SK-N-SH (cell line): ENCODE measurements around the gene ELANE. TPM values are rescaled to one million over a fixed set of nuclear protein-coding genes. Genes with fewer than 3 reads are reported as not detected.

Source experiments
- CTCF ChIA-PET: fragments of 300-600, 350-600 bp; formaldehyde crosslinking; extraction: SDS; loops from one replicate; lab custom pipeline; 2021; lab: Yijun Ruan, JAX
- POLR2A ChIA-PET: fragments of 350-600 bp; sonication (Branson Sonifier 250); formaldehyde crosslinking; extraction: SDS; loops from one replicate; lab custom pipeline; 2020; ENCODE audit warnings: antibody characterized with exemption, inconsistent platforms; lab: Yijun Ruan, JAX
- DNase-seq: peaks from one replicate; pipeline ENCODE4 v3.0.0; 2012
- H2AFZ ChIP-seq: fragments of 200-600 bp; sonication (generic); 2 replicates; pipeline ENCODE4 v1.8.1; 2016; ENCODE audit warnings: antibody characterized with exemption, mild to moderate bottlenecking, low read depth
- H3F3A ChIP-seq: fragments of 200-600 bp; sonication (generic); replicated peaks from 2 replicates; pipeline ENCODE3; 2016; ENCODE audit warnings: antibody characterized with exemption, mild to moderate bottlenecking; ENCODE audit not compliant: insufficient read depth
- H3K27ac ChIP-seq, 2 experiments: fragments of 200-500 bp in 1 of 2; fragments of 200-600 bp in 1 of 2; sonication (Bioruptor generic) in 1 of 2; sonication (generic), shearing (Covaris generic) in 1 of 2; 2 replicates each; pipeline versions ENCODE4 v1.5.1 to v1.6.1; 2014 to 2016; ENCODE audit warnings: low read depth in 2 of 2, inconsistent platforms in 1 of 2, low read length in 1 of 2, mild to moderate bottlenecking in 1 of 2, mixed read lengths in 1 of 2
- H3K27me3 ChIP-seq: fragments of 200-600 bp; sonication (generic), shearing (Covaris generic); 2 replicates; pipeline ENCODE4 v1.6.1; 2016; ENCODE audit warnings: mixed run types; ENCODE audit not compliant: insufficient read depth
- H3K36me3 ChIP-seq, 2 experiments: fragments of 200-500 bp in 1 of 2; fragments of 200-600 bp in 1 of 2; sonication (Bioruptor generic) in 1 of 2; sonication (generic) in 1 of 2; replicated peaks in 1 of 2; 2 replicates each; pipeline versions ENCODE3 to v1.5.1; 2014 to 2016; ENCODE audit warnings: low read length in 1 of 2, mild to moderate bottlenecking in 1 of 2; ENCODE audit not compliant: insufficient read depth in 2 of 2, control insufficient read depth in 1 of 2
- H3K4me1 ChIP-seq, 2 experiments: fragments of 200-500 bp in 1 of 2; fragments of 200-600 bp in 1 of 2; sonication (Bioruptor generic) in 1 of 2; sonication (generic), shearing (Covaris generic) in 1 of 2; 2 replicates each; pipeline versions ENCODE4 v1.5.1 to v1.6.1; 2014 to 2016; ENCODE audit warnings: low read depth in 1 of 2, low read length in 1 of 2, mixed run types in 1 of 2; ENCODE audit not compliant: insufficient read depth in 2 of 2, control insufficient read depth in 1 of 2
- H3K4me2 ChIP-seq: fragments of 200-600 bp; sonication (generic), shearing (Covaris generic); 2 replicates; pipeline ENCODE4 v1.6.1; 2017; ENCODE audit warnings: mixed run types
- H3K4me3 ChIP-seq, 2 experiments: fragments of 200-500 bp in 1 of 2; fragments of 200-600 bp in 1 of 2; sonication (Bioruptor generic) in 1 of 2; sonication (generic), shearing (Covaris generic) in 1 of 2; 2 replicates each; pipeline versions ENCODE4 v1.5.1 to v1.8.1; 2014 to 2016; ENCODE audit warnings: low read depth in 2 of 2, inconsistent platforms in 1 of 2, low read length in 1 of 2, mild to moderate bottlenecking in 1 of 2, mixed read lengths in 1 of 2, moderate library complexity in 1 of 2
- H3K79me2 ChIP-seq: fragments of 200-600 bp; sonication (generic); 2 replicates; pipeline ENCODE4 v1.8.1; 2017; ENCODE audit warnings: mild to moderate bottlenecking; ENCODE audit not compliant: insufficient read depth
- H3K9ac ChIP-seq: fragments of 200-600 bp; sonication (generic); 2 replicates; pipeline ENCODE4 v1.6.1; 2017; ENCODE audit warnings: mixed run types
- H3K9me2 ChIP-seq: fragments of 200-600 bp; sonication (generic); 2 replicates; pipeline ENCODE4 v1.6.1; 2017; ENCODE audit warnings: mixed run types
- H3K9me3 ChIP-seq: fragments of 200-600 bp; sonication (generic); 2 replicates; pipeline ENCODE4 v1.6.1; 2017; ENCODE audit warnings: mixed run types, mild to moderate bottlenecking, moderate library complexity
- H4K20me1 ChIP-seq: fragments of 200-600 bp; sonication (generic); 2 replicates; pipeline ENCODE4 v1.6.1; 2017; ENCODE audit warnings: mild to moderate bottlenecking, mixed run types; ENCODE audit not compliant: insufficient read depth
- CHD2 ChIP-seq: fragments of 150-350 bp; IDR thresholded peaks from 2 replicates; pipeline ENCODE4 v1.6.1; 2018; ENCODE audit warnings: low read length; ENCODE audit not compliant: partially characterized antibody
- ELF1 ChIP-seq: IDR thresholded peaks from 2 replicates; pipeline ENCODE4 v1.4.0; 2012
- EP300 ChIP-seq, 2 experiments: IDR thresholded peaks; 2 replicates each; pipeline versions ENCODE4 v1.4.0 to v1.6.1; 2012; ENCODE audit warnings: borderline replicate concordance in 1 of 2, low read depth in 1 of 2, low read length in 1 of 2
- EZH2phosphoT487 ChIP-seq: fragments of 200-600 bp; sonication (generic); IDR thresholded peaks from 2 replicates; pipeline ENCODE4 v1.6.1; 2017; ENCODE audit warnings: low read depth, mixed run types, mild to moderate bottlenecking, antibody characterized with exemption, moderate library complexity, borderline replicate concordance
- FOXJ3 ChIP-seq: sonication (generic); formaldehyde crosslinking; IDR thresholded peaks from 2 replicates; pipeline ENCODE4 v1.5.1; 2020; ENCODE audit warnings: mild to moderate bottlenecking, missing genetic modification reagents
- FOXM1 ChIP-seq: IDR thresholded peaks from 2 replicates; pipeline ENCODE4 v1.4.0; 2012; ENCODE audit warnings: low read depth, mild to moderate bottlenecking
- GATA2 ChIP-seq: sonication (generic); formaldehyde crosslinking; IDR thresholded peaks from 2 replicates; pipeline ENCODE4 v1.5.0; 2020; ENCODE audit warnings: mild to moderate bottlenecking, missing genetic modification reagents
- JUND ChIP-seq: IDR thresholded peaks from 2 replicates; pipeline ENCODE4 v1.4.0; 2012
- MEF2A ChIP-seq: IDR thresholded peaks from 2 replicates; pipeline ENCODE4 v1.4.0; 2012; ENCODE audit warnings: low read depth, borderline replicate concordance
- MXI1 ChIP-seq: IDR thresholded peaks from 2 replicates; pipeline ENCODE4 v1.6.1; 2012; ENCODE audit warnings: mild to moderate bottlenecking, low read depth, low read length, improper control_type of control experiment
- NRF1 ChIP-seq: IDR thresholded peaks from 2 replicates; pipeline ENCODE4 v1.6.1; 2012; ENCODE audit warnings: low read depth, mild to moderate bottlenecking, low read length
- PBX3 ChIP-seq: IDR thresholded peaks from 2 replicates; pipeline ENCODE4; 2012
- RCOR1 ChIP-seq: fragments of 150-350 bp; IDR thresholded peaks from 2 replicates; pipeline ENCODE4 v1.6.1; 2017; ENCODE audit warnings: antibody characterized with exemption, low read length
- RFX5 ChIP-seq: IDR thresholded peaks from 2 replicates; pipeline ENCODE4 v1.6.1; 2012; ENCODE audit warnings: mild to moderate bottlenecking, improper control_type of control experiment, low read length
- SIN3A ChIP-seq: IDR thresholded peaks from 2 replicates; pipeline ENCODE4 v1.6.1; 2012; ENCODE audit warnings: low read depth, mild to moderate bottlenecking, low read length, moderate library complexity, borderline replicate concordance
- TAF1 ChIP-seq: IDR thresholded peaks from 2 replicates; pipeline ENCODE4 v1.6.1; 2012; ENCODE audit warnings: low read depth, mild to moderate bottlenecking, low read length, moderate library complexity, borderline replicate concordance
- TCF12 ChIP-seq: IDR thresholded peaks from 2 replicates; pipeline ENCODE4 v1.4.0; 2012
- TEAD4 ChIP-seq: IDR thresholded peaks from 2 replicates; pipeline ENCODE4 v1.4.0; 2012; ENCODE audit warnings: mild to moderate bottlenecking, borderline replicate concordance; ENCODE audit not compliant: insufficient read depth
- YY1 ChIP-seq: IDR thresholded peaks from 2 replicates; pipeline ENCODE4 v1.4.0; 2012; ENCODE audit warnings: low read depth, mild to moderate bottlenecking
- ZBTB33 ChIP-seq: IDR thresholded peaks from 2 replicates; pipeline ENCODE4 v1.4.0; 2012; ENCODE audit warnings: low read depth, borderline replicate concordance
- WGBS: methylation state at CpG from one replicate; pipeline ENCODE4 v1.1.6; 2017; ENCODE audit warnings: low lambda C conversion rate; 5-methylcytosine and 5-hydroxymethylcytosine counted together
- polyA plus RNA-seq, 3 experiments: library from polyadenylated mRNA; depleted of rRNA; stranded (reverse); fragments of >200 nt; gene quantifications; 2 replicates each; pipeline ENCODE4 v1.2.3, GENCODE V29; 2012
- TF ChIP-seq, protein P1 (sequence below): IDR thresholded peaks from 2 replicates; pipeline ENCODE4 v1.4.0; 2012; ENCODE audit warnings: low read depth

Gene ELANE
- polyA plus RNA-seq, 1 of the 3 experiments (the other 2 are of a cell fraction), result not detected

DNA sequence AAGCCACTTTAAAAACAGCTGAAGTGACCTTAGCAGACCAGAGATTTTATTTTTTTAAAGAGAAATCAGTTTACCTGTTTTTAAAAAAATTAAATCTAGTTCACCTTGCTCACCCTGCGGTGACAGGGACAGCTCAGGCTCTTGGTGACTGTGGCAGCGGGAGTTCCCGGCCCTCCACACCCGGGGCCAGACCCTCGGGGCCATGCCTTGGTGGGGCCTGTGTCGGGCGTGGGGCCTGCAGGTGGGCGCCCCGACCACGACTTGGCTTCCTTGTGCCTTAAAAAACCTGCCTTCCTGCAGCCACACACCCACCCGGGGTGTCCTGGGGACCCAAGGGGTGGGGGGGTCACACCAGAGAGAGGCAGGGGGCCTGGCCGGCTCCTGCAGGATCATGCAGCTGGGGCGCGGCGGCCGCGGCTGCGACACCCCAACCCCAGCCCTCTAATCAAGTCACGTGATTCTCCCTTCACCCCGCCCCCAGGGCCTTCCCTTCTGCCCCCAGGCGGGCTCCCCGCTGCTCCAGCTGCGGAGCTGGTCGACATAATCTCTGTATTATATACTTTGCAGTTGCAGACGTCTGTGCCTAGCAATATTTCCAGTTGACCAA, 41.1 kb upstream of the ELANE start:
- Histone ChIP-seq H3K4me1 (no peaks in the 10 kb centered on the region), H3K79me2 (peaks cover 39% of the 10 kb centered on the region; the same call in 1 of the 2 replicates), H3K4me3 (no peak overlapping the region), H3K27ac (no peak overlapping the region)
- CTCF ChIA-PET, result interaction anchor here (1.3 kb wide), 1 partner anchor 10 kb away, joined by 5 read pairs; no protein-coding TSS in a partner anchor
- no peak for DNase-seq
- TF ChIP-seq MXI1 (no peak), TCF12 (no peak), SIN3A (no peak), ZBTB33 (no peak), JUND (no peak), PBX3 (no peak), NRF1 (no peak), MEF2A (no peak), YY1 (no peak), RCOR1 (no peak), TEAD4 (no peak), FOXM1 (no peak), FOXJ3 (no peak)
- TF ChIP-seq, all 33 proteins: peak for 0
- peaks cover 62% of the 10 kb centered on the region for H4K20me1 ChIP-seq
- H3K4me2 ChIP-seq, result no peak overlapping the region
- H3K27me3 ChIP-seq, result no peaks in the 10 kb centered on the region
- H3K9me3 ChIP-seq, result no peaks in the 10 kb centered on the region
- H3K36me3 ChIP-seq, result peaks cover 44 to 55% of the 10 kb centered on the region in 2 experiments
- no peak overlapping the region for H2AFZ ChIP-seq
- H3K9ac ChIP-seq, result no peak overlapping the region
- WGBS, result 93% methylated on average over 12 of the region's 25 CpGs
- peaks cover 34% of the 10 kb centered on the region for H3F3A ChIP-seq
- POLR2A ChIA-PET, result no interaction called here
- H3K9me2 ChIP-seq, result no peaks in the 10 kb centered on the region

DNA sequence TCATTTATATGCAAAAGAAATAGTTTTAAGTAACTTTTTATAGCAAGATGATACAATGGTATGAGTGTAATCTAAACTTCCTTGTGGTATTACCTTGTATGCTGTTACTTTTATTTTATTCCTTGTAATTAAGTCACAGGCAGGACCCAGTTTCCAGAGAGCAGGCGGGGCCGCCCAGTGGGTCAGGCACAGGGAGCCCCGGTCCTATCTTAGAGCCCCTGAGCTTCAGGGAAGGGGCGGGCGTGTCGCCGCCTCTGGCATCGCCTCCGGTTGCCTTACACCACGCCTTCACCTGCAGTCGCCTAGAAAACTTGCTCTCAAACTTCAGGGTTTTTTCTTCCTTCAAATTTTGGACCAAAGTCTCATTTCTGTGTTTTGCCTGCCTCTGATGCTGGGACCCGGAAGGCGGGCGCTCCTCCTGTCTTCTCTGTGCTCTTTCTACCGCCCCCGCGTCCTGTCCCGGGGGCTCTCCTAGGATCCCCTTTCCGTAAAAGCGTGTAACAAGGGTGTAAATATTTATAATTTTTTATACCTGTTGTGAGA, 40.5 kb upstream of the ELANE start:
- TF ChIP-seq ELF1 (no peak), FOXJ3 (no peak), FOXM1 (no peak), GATA2 (CRISPR knock-in tag) (no peak), RFX5 (no peak), MXI1 (no peak), EP300 (IDR thresholded peaks at IDR 0.05; ENCODE audit: borderline replicate concordance in 1 of 2, low read depth in 1 of 2, low read length in 1 of 2) (no peak), EZH2phosphoT487 (no peak), TAF1 (no peak), PBX3 (no peak), CHD2 (no peak)
- TF ChIP-seq, protein P1, sequence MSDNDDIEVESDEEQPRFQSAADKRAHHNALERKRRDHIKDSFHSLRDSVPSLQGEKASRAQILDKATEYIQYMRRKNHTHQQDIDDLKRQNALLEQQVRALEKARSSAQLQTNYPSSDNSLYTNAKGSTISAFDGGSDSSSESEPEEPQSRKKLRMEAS, result no peak
- no peak overlapping the region for H3K9ac ChIP-seq
- no peaks in the 10 kb centered on the region for H3K27me3 ChIP-seq
- ChIA-PET POLR2A (no interaction called here), CTCF (interaction anchor here (1.3 kb wide), 1 partner anchor 11 kb away, joined by 5 read pairs; no protein-coding TSS in a partner anchor)
- H3K4me3 ChIP-seq, result no peak overlapping the region
- H3K4me2 ChIP-seq, result no peak overlapping the region
- H4K20me1 ChIP-seq, result peaks cover 56% of the 10 kb centered on the region
- no peaks in the 10 kb centered on the region for H3K9me3 ChIP-seq
- DNase-seq, result no peak
- H2AFZ ChIP-seq, result no peak overlapping the region
- H3K36me3 ChIP-seq, result peaks cover 42 to 49% of the 10 kb centered on the region in 2 experiments
- no peaks in the 10 kb centered on the region for H3K9me2 ChIP-seq
- 96% methylated on average over 19 of the region's 20 CpGs for WGBS
- peaks cover 34% of the 10 kb centered on the region for H3F3A ChIP-seq
- H3K27ac ChIP-seq, result no peak overlapping the region
- peaks cover 33% of the 10 kb centered on the region; the same call in 1 of the 2 replicates for H3K79me2 ChIP-seq
- H3K4me1 ChIP-seq, result no peaks in the 10 kb centered on the region
